Inferior parietal cortex (tissue), 1 donor: ENCODE results near the gene MYO1B.

Experiments used
- DNase-seq: peaks from one replicate; pipeline ENCODE4 v3.0.0-alpha.2; 2016; ENCODE audit errors: extremely low spot score

Gene MYO1B

DNA sequence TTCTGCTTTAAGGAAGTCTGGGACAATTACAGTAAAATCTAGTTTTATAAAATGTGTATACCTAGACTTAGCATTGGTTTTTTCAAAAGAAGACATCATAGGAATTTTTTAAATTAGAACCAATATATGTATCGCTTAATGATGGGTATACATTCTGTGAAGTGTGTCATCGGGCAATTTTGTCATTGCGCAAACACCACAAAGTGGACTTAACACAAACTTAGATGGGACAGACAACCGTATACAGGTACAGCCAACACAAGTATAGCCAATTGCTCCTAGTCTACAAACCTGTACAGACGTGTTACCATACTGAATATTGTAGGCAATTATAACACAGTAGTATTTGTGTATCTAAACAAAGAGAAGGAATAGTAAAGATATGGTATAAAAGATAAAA is 12.7 kb downstream of the MYO1B start:
- DNase-seq = no peak

DNA sequence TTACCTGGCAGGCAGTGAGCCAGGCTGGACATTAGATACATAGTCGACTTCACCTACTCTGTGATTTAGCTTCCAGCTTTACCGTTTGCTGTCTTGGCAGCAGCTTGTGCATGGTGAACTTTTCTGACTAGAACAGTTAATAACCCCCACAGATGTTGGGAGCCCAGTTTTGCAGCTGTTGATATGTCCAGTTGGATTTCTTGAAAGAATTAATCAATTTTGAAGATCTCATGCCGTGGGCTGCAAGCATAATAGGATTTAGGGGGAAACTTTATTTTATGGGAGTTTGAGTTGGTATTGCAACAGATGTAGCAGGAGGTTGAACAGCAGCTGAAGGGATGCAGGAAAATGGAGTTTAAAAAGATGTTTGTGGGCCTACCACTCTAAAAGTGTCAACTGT is 13.8 kb downstream of the MYO1B start:
- no peak for DNase-seq

DNA sequence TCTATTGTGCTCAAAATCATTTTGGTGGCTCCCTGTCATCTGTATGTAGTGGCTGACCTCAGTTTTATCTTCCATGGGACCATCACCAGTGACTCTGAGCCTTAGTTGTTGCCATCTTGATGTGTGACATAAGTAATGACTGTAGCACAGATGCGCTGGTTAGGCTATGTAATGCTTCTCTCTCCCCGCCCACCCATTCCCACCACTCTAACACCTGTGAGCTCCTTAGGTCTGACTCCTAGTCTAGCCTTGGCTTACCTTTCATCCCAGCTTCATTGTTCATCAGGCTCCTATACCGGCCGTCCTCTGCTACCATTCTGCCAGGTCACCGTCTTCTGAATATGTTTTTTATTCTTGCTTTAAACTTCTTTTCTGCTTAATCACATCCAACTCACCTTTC is 17.2 kb downstream of the MYO1B start:
- no peak for DNase-seq

DNA sequence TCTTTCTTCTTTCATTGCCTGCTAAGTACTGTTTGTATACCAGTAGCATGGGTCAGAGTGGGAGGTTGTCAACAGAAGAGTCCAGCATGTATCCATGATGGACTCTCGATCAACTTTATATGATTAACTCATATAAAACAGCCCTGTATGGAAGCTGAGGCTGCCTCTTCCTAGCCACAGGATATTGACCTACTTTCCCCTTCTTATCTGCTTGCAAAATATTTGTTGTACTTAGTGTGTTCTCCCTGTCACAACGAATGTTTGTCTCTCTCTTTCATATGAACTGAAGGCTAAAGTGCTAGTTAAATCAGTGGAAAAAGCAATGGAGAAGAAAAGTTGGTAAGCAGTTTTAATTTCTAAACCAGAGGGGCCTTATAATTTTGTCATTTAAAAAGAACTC is 17.8 kb downstream of the MYO1B start:
- DNase-seq = no peak

DNA sequence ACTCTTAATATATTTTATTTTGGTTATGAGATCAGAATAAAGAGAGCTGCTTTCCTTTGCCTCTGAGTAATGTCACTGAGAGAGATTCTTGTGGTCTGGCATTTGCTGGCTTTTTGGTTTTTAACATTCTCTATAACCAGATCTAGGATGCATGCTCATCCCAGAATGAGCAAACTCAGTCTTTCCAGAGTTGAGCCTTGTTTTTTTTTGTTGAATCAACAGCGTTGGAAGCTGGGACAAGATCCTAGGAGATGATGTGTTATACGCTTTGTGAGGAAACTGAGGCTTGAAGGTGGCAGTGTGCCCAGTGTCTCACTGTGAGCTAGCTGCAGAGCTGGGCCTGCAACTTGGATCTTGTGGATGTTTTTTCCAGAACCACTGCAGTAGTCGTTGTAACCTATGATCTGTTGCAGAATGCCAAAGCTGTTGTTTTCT is 19.5 kb downstream of the MYO1B start:
- DNase-seq = no peak

DNA sequence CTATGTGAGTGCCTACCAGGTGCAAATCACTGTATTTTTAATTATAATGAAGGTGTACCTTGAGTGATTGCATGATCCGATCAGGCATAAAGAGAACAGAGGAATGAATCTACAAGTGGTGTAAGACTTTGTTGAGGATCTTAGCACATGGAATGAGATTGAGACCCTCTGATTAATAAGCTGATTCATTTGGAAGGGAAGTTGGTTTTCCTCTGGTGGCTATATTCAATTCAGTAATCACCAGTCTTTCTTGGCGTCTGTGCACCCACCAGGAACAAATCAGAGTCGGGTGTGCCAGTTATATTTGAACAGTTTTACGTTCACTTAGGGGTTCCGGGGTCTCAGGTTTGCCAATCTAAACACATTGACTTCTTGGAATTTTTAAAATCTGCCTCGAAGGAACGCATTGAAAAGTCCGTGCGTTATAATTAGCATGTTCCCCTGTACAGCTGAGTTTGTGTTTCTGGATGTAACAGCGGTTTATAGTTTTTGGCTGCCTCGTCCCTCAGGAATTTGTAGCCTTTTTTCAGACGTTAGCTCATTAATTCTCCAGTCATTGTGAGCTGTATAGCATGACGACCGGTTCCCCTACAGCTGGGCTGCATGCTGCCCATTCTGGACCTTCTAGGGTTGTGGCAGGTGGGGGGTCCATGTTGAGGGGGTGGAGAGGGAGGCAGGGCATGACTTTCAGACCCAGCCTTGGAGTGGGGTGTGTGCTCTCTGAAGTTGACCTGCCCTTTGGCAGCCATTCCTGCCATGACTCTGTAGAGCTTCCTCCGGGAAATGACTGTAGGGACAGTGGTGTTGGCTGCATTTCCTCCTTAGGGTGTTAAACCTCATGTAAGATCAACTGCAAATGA is 20.3 kb downstream of the MYO1B start:
- DNase-seq = no peak

DNA sequence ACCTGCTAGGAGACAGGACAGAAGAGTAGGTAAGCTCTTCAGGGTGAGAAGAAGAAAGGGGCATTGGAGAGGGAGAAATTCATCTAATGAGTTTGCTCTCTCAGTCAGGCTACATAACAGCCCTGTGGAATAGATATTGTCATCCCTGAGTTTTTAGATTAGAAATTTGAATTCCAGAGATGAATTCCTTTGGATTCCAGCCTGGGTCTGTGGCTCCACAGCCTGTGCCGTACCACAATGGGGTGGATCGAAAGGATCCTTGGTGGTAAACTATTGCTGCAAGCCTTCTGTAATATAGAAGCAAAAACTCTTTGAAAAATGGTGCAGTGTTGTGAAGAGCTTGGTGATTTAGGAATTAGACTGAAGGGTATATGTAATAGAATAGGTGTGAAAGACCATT is 21.0 kb downstream of the MYO1B start:
- no peak for DNase-seq

DNA sequence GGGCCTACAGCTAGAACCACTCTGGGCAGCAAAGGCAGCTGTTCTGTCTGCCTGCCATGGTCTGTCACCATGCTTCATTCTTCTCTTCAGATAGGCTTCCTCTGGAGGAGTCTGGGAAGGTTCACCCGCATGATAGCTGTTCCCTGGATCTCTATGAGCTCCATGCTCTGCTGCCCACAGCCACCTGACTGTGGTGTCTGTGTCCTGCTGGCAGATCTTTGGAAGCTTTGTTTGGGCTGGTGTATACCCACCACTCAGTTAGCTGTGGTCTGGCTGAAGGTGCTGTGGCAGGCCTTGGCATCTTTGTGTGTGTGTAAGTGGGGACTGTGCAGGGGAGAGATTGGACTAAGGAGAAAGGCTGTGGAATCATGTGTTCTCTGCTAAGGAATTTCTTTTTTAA is 23.4 kb downstream of the MYO1B start:
- DNase-seq = no peak

DNA sequence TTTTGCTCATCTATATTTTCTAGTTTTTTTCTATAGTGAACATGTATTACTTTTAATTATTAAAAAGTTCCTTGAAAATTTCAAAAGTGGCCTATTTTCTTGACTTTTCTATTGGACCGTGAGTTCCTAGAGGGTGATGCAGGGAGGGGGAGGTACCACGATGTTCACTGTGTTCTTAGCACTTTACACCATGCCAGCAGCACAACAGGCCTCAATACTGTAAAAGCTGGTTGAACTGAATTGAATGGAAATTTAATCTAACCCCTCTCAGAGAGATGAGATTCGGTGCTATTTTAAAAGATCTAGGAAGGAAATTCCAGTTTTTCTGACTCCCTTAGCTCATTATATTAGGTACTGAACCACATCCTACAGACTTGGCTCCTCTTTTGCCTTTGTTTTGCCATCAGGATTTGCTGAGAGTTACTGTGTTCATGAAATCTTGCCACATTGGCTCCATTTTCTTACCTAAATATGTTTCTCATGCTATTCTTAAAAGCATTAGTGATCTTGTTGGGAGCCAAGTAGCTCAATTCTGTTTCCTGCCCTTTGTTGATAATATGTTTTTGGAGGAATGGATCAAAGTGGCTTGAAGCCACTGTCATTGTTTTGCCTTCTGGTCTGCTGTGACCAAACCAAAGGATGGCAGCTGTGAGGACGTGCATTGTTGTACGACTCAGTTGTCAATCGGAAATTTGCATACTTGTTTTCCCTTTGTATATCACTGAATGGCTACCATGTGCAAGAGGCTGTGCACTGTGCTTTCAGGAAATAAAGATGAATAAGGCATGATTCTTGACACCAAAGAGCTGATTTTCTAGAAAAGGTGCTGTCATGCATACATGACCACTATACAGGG is 25.3 kb downstream of the MYO1B start:
- DNase-seq = no peak

DNA sequence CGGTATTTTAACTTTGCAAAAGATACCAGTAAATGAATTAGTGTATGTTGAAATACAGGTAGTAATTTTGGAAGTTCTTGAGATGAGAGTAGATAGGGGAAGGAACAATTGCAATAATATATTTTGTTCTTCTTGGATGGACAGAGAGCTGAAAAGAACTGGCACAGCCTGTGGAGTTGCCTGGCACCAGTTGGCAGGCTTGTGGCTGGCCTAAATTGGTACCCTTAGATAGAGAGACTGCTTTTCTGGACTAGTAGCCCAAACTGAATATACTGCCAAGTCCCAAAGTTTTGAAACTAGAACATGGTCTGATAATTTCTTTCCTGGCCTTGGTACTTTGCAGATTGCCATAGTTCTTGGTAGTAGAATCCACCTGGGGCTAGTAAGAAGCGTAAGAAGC is 26.9 kb downstream of the MYO1B start:
- no peak for DNase-seq

DNA sequence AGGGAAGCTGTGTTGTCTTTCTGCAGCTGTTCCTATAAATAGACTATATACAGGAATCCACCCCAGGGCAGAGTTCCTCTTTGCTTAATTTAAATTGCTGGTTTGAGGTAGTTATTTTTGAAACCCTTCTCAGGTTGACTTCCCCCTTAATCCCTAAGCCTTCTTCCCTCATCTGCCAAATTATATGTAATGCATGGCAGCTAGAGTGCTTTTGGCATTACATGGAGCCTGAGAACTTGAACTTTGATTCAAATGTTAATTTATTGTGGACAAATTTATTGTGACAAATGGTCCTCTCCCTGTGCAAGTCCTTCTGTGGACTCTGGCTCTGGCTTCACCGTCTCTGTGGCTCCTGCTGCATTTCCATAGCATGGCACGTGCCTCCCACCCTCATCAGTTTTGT is 29.2 kb downstream of the MYO1B start:
- no peak for DNase-seq

DNA sequence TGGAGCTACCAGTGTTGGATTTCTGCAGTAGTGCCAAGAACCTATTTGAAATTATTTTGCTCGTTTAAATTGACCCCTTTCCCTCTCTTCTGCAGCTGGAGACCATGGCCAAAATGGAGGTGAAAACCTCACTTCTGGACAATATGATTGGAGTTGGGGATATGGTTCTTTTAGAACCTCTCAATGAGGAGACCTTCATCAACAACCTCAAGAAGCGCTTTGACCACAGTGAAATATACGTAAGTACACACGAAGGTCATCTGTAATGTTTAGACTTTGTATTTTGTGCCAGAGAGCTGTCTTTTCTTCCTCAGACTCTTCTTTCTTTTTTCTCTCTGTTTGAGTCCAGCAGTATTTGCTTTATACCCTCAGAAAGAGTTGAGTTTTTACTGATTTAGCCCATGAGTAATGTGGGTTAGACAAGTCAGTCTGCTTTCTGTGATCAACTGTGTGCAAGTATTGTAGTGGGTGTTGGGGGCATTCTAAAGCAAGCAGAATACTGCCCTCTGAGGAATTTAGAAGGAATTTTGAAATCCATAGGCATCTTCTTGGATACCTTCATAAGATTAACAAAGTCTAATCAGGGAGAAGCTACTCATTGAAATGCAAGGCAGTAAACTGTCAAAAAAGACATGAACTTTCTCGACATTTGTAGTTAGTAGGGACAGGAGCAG is 31.7 kb downstream of the MYO1B start:
- no peak for DNase-seq

DNA sequence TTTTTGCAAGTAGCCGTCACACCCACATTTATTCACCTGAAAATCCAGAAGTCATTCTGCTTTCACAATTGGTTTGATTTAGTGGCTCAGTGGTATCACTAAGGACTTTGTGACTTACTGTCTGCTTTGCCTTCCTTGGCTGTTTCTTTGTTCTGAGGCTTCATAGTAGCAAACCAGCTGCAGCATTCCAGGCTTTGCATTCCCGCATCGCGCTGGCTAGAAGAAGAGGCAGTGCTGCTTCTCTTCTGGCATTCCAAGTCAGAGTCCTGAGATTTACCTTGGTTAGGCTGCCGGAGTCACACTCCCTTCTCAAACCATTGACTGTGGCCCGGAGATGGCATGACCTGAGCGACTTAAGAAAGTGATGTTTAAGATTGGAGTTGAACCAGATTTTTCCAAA is 35.1 kb downstream of the MYO1B start:
- DNase-seq = no peak

DNA sequence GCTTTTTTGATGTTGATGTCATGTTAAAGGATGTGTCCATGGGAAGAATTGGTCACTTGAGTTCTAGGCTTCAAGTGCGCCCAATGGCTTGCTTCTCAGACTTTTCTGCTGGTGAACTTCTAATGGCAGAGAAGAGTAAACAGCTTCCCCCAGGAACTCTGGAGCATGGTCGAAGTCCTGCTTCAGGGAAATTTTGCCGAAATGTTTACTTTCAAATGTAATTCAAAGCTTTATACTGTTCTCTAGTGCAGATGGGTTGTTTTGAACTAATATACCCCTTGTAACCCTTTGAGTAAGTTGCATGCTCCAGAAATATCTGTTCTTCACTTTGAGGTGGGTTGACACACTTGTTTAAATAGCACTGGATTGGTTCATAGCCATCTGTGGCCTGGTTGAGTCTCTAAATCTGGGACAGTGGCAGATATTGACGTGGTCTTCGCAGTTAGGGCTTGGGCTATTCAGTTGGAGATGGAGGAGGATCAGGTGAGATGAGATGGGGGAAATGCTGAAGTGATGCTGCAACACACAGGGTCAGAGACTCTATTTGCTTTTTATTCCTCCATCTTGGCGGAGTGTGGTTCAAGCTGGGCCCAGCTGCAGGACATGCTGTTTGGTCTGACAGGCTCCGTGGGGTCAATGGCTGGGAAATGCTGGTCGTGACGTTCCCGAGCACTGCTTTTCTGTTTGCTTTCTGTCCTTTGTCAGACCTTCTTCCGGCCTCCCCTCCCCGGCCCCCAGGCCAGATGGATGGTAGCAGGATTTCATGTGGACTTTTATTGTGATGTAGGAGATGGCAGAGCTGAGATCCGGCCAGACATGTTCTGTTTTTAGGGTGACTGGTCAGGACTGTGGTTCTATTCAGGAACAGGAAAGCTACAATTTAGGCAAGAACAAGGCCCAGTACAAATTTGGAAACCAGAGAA is 35.9 kb downstream of the MYO1B start:
- no peak for DNase-seq

DNA sequence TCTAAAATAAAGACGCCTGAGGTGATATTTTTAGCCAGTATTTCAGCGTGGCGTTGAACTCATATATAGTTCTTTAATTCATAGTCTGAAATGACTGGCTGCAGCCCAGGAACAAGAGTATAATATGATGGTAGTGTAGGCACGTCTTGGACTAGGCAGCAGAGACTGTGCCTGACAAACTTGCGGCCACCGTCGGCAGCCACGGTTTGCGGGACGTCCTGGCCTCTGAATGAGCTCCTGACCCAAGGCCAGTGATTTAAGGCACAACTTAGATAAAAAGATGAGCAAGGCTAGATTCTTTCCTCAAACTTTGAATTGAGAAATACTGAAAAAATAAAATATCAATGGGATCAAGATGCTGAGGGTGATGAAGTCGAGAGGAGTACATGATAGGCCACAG is 40.0 kb downstream of the MYO1B start:
- no peak for DNase-seq

DNA sequence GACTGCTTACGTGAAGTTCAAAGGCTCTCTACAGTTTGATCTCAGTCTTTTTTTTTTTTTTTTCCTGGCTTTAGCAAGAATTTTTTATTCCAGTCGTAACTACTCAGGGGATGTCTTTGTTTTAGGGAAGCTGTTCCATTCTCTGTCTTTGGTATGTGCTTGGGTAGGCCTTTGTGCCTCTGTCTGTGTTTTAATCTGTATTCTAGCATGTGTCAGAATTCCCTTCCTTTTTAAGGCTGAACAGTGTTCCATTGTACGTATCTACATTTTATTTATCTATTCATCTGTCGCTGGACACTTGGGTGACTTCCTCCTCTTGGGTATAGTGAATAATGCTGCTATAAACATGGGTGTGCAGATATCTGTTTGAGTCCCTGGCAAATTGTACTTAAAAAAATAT is 42.6 kb downstream of the MYO1B start:
- no peak for DNase-seq

DNA sequence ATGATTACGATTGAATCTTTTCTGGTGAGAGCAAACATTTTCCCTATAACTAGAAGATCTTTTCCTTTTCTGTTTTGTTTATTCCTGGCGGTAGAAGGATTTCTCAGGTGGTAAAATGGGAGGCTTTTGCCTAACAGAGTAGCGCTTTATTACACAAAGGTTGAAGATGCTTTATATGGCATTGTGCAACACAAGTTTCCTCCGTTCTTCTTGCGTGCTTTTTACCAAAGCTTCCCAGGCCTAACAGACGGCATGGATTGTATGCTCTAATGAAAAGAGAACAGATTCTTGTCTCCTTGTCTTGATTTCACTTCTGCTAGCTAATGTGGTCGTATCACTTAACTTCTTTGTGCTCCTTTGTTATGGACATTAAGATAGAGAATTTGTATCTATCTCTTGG is 43.8 kb downstream of the MYO1B start:
- no peak for DNase-seq

DNA sequence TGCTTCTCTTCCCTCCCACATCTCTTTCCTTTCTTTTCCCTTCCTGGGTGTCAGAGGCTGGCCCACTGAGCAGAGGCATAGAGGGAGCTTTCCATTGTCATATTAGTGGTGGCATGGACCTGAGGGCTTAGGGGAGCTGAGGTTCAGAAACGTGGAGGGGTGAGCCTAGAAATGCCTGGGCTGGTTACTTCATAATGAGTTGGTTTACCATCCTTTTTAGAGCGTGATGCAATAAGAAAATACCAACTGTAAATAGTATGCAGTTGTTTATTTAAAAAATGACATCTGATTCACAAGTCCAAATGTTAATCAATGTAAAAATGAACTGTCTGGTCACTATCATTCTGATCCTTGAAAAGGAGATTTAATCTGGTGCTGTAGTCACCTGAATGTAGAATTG is 46.3 kb downstream of the MYO1B start:
- no peak for DNase-seq

DNA sequence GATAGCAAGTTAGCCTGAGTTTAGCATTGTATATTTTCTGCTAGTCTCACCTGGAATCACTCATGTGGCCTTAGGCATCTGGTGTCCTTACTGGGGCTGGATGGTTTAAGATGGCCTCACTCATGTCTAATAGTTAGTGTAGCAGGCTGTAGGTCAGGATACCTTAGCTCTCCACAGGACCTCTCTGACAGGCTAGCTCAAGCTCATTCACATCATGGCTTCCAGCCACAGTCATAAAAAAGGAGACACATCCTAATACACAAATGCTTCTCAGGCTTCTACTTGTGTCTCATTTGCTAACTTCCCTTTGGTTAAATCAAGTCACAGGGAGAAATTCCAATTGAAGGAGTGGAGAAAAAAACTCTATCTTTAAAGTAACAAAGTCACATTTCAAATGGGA is 47.7 kb downstream of the MYO1B start:
- no peak for DNase-seq

DNA sequence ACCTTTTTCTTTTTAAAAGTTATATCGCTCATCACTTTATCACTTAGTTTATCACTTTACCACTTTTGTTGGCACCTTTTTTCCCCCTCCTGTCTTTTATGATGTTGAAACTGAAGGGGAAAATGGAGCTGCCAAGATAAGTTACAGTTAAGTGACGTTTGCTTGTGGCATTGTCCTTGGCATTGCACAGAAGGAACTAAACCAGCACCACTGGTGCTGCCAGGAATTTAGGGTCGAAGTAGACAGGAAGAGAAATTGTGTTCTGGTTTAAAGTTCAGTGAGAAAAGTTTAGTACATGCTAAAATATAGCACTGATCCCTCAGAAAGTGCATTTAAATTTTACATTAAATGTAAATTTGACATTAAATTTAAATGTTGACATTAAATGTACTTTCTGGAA is 49.9 kb downstream of the MYO1B start:
- no peak for DNase-seq
